ENCODE data around the gene SLC25A27. TPM values are rescaled to one million over a fixed set of nuclear protein-coding genes. Genes with fewer than 3 reads are reported as not detected.

SLC25A27 gene, protein sequence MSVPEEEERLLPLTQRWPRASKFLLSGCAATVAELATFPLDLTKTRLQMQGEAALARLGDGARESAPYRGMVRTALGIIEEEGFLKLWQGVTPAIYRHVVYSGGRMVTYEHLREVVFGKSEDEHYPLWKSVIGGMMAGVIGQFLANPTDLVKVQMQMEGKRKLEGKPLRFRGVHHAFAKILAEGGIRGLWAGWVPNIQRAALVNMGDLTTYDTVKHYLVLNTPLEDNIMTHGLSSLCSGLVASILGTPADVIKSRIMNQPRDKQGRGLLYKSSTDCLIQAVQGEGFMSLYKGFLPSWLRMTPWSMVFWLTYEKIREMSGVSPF
- 0.68 and 6.9 TPM in 2 replicates for total RNA-seq

DNA sequence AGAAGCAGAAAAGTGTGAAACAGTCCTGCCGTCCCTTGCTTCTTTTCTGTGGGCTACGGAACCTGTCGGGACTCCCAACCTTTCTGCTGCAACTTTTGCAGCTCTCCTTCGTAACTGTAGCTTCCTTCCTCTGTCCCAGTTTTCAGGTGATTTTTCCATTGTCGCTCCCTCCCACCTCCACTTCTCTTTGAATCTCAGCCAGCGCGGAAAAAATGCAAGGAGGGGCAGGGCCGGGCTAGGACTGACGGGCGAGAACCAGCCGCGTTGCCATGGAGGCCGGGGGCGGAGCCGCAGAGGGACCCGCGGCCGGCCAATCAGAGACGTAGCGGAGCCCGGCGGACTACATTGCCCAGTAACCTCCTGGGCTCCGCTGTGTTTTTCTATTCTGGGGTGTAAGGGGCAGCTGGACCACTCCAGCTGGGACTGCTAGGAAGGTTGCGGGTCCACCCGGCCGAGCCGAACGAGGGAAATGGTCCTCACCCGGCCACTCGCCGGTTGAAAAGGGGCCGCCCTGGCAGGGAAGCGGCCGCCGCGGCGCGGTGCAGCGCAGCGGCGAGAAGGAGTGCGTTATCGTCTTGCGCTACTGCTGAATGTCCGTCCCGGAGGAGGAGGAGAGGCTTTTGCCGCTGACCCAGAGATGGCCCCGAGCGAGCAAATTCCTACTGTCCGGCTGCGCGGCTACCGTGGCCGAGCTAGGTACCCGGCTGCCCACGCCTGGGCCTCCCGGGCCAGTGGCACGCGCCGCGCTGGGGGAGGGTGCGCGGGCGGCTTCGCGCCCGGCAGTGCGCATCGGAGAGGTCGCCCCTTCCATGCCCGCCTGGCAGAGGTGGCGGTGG lies at the start of gene SLC25A27, which contains the start of gene CYP39A1:
TSS of gene SLC25A27 (plus strand) at position 373 of the 836 bp plus-strand sequence. CDS start at position 591, 218 bp downstream.
TSS of gene CYP39A1 (minus strand) at position 216 of the 836 bp plus-strand sequence. CDS start 236 bp downstream, outside the sequence.
- no peaks in the 10 kb centered on the region for H3K27me3 ChIP-seq (ENCODE audit: control insufficient read depth, insufficient read depth, low read length)
- H3K4me3 ChIP-seq (ENCODE audit: low read depth, low read length) = peak within 1 kb of the TSS; percentile 92
- no peaks in the 10 kb centered on the region for H3K36me3 ChIP-seq (ENCODE audit: control insufficient read depth, insufficient read depth, low read length)
- TF ChIP-seq, protein P1, sequence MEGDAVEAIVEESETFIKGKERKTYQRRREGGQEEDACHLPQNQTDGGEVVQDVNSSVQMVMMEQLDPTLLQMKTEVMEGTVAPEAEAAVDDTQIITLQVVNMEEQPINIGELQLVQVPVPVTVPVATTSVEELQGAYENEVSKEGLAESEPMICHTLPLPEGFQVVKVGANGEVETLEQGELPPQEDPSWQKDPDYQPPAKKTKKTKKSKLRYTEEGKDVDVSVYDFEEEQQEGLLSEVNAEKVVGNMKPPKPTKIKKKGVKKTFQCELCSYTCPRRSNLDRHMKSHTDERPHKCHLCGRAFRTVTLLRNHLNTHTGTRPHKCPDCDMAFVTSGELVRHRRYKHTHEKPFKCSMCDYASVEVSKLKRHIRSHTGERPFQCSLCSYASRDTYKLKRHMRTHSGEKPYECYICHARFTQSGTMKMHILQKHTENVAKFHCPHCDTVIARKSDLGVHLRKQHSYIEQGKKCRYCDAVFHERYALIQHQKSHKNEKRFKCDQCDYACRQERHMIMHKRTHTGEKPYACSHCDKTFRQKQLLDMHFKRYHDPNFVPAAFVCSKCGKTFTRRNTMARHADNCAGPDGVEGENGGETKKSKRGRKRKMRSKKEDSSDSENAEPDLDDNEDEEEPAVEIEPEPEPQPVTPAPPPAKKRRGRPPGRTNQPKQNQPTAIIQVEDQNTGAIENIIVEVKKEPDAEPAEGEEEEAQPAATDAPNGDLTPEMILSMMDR (IDR thresholded peaks at IDR 0.05; ENCODE audit: insufficient read depth, low read length, poor library complexity, severe bottlenecking) = no peak
- peak; percentile 60 for DNase-seq (ENCODE audit: low read depth)

DNA sequence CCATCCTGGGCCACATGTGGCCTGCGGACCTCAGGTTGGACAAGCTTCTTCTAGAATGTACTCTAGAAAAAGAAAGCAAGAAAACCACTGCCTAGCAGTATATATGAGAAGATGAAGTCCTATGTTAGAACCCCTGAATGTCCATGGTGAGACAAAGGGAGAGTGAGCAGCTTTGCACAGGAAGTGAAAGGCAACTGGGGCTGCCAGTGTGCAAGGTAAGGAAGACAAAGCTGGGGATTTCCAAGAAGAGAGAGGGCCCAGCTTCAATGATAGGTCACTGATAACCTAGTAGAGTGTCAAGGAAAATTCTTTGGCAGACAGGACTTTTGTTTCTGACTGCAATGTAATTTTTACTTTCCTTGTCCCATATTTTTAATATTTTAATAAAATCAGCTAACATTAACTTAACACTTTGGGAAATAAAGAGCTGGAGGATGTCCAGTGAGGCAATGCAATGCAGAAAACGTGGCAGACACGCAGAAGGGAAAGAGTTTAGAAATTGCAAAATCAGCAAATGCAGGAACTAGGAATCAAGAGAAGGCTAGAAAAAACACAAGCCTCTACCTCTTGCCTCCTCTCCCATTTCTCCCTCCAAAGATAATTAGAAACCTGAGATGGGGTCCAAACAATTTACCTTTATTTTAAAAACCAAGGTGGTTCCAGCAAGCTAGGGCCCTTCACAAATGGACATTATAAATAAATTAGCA lies 47.5 kb upstream of the SLC25A27 start:
- H3K36me3 ChIP-seq (ENCODE audit: control insufficient read depth, insufficient read depth, low read length) = no peaks in the 10 kb centered on the region
- H3K4me3 ChIP-seq (ENCODE audit: low read depth, low read length) = no peak overlapping the region
- no peaks in the 10 kb centered on the region for H3K27me3 ChIP-seq (ENCODE audit: control insufficient read depth, insufficient read depth, low read length)
- TF ChIP-seq, protein P1 (IDR thresholded peaks at IDR 0.05; ENCODE audit: insufficient read depth, low read length, poor library complexity, severe bottlenecking) = no peak
- DNase-seq (ENCODE audit: low read depth) = no peak

DNA sequence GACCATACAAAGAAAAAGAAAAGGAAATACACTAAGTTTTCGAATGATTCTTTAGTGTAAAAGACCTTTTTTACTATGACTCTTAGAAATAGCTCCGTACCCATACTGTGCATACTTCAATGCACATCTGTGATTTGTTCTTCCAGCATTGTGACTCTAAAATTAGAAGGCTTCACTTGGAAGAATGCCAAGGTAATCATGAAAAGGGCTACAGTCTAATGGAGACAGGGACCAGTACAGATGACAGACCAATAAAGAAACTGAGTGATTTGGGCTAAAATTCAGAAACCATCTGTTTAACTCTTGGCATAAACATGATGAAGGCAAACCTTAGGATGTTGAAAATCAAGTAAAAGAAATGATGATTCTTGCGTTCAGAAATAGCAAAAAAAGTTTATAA lies 46.4 kb upstream of the SLC25A27 start:
- H3K36me3 ChIP-seq (ENCODE audit: control insufficient read depth, insufficient read depth, low read length) = no peaks in the 10 kb centered on the region
- no peak for DNase-seq (ENCODE audit: low read depth)
- H3K27me3 ChIP-seq (ENCODE audit: control insufficient read depth, insufficient read depth, low read length) = no peaks in the 10 kb centered on the region
- H3K4me3 ChIP-seq (ENCODE audit: low read depth, low read length) = no peak overlapping the region
- TF ChIP-seq, protein P1 (IDR thresholded peaks at IDR 0.05; ENCODE audit: insufficient read depth, low read length, poor library complexity, severe bottlenecking) = no peak

DNA sequence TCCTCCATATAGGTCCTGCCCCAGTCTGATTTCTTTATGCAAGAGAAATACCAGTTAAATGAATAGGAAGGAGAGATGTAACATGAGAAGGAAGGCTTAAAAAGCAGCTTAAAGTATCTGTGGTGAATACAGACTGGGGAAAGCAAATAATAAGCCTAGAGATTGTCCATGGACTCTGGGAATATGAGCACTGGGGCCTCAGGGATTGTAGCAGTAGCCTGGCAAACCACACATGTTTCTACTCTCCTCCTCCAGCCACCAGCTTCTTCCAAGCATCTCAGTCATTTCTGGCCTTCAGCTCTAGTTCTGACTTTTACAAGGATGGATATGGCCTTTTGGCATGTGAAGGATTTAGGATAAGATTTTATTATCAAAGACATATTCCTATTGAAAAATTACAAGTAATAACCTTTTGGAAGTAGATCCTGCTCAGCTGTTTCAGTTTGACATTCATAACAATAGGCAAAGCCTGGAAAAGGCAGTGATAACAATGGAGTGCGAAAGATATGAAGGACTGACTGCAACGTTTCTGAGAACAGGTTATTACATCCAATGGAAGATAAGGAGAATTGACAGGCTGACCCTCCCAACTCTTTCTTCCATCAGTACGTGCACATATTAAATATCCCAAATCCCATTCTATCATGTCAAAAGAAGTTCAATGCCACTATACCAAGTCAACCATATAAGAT lies 41.8 kb upstream of the SLC25A27 start:
- Histone ChIP-seq H3K27me3 (ENCODE audit: control insufficient read depth, insufficient read depth, low read length) (no peaks in the 10 kb centered on the region), H3K4me3 (ENCODE audit: low read depth, low read length) (no peak overlapping the region), H3K36me3 (ENCODE audit: control insufficient read depth, insufficient read depth, low read length) (no peaks in the 10 kb centered on the region)
- TF ChIP-seq, protein P1 (IDR thresholded peaks at IDR 0.05; ENCODE audit: insufficient read depth, low read length, poor library complexity, severe bottlenecking) = no peak
- DNase-seq (ENCODE audit: low read depth) = no peak

DNA sequence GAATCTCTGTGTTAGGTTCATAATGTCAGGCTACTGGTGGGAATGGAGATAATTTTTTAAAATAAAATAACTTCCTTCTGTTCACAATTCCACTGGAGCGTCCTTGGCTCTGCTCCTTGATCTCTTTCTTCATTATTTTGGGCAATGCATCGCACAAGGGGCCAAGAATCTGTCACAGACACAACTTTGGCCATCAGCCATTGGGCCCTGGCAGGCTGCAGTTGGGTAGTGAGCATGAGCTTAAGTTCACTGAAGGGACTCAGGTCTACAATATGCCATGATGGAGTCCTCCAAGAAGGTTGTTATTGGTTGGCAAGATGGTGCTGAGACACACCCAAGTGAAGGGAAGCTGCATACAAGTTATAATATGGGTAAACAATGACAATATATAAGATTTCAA lies 40.1 kb upstream of the SLC25A27 start:
- Histone ChIP-seq H3K36me3 (ENCODE audit: control insufficient read depth, insufficient read depth, low read length) (no peaks in the 10 kb centered on the region), H3K27me3 (ENCODE audit: control insufficient read depth, insufficient read depth, low read length) (no peaks in the 10 kb centered on the region), H3K4me3 (ENCODE audit: low read depth, low read length) (no peak overlapping the region)
- TF ChIP-seq, protein P1 (IDR thresholded peaks at IDR 0.05; ENCODE audit: insufficient read depth, low read length, poor library complexity, severe bottlenecking) = no peak
- DNase-seq (ENCODE audit: low read depth) = no peak
